Mesangial cell (primary cell): ENCODE data around the gene RIMKLB. TPM values are rescaled to one million over a fixed set of nuclear protein-coding genes. Genes with fewer than 3 reads are reported as not detected.

Experiments
- total RNA-seq: library from RNA; depleted of rRNA; stranded (reverse); fragments of >200 nt; gene quantifications from 2 replicates; pipeline ENCODE4 v1.2.3, GENCODE V29; 2015

Gene RIMKLB
- 10.3 and 13.1 TPM in 2 replicates for total RNA-seq

GRCh38 chr12:8697476-8698131 is at the start of gene RIMKLB:
Gene RIMKLB (plus strand): TSS chr12:8697991. CDS start chr12:8713867, 15,876 bp downstream.

GRCh38 chr12:8662593-8662992 is 35.2 kb upstream of the RIMKLB start, which contains the start of gene MFAP5:
Gene MFAP5 (minus strand): TSS chr12:8662826. CDS start chr12:8662104, 722 bp downstream.

GRCh38 chr12:8822298-8822697 is 124.5 kb downstream of the RIMKLB start, which contains the start of gene A2ML1:
Gene A2ML1 (plus strand): TSS chr12:8822621. CDS start chr12:8822652, 31 bp downstream.

Other genes with a start within 250 kb of the RIMKLB start
- gene CLEC6A, start 242.0 kb upstream of the RIMKLB start, total RNA-seq, result not detected in 2 replicates
- not detected in 2 replicates for gene CLEC4D, start 184.5 kb upstream of the RIMKLB start, total RNA-seq
- 4.6 and 14.0 TPM in 2 replicates for gene CLEC4E, start 157.1 kb upstream of the RIMKLB start, total RNA-seq
- 0.13 TPM in 1 of 2 replicates, not detected in the other for gene AICDA, start 85.1 kb upstream of the RIMKLB start, total RNA-seq
- gene MFAP5, start 35.2 kb upstream of the RIMKLB start, total RNA-seq, result 0.89 and 1.5 TPM in 2 replicates
- gene A2ML1, start 124.6 kb downstream of the RIMKLB start, total RNA-seq, result not detected in 2 replicates
- 19.9 and 56.7 TPM in 2 replicates for gene PHC1, start 216.5 kb downstream of the RIMKLB start, total RNA-seq